Suprapubic skin (tissue), 3 donors: Measurements from ENCODE around the gene LRRTM4.

Experiments
- CTCF ChIP-seq, 2 donors: fragments of 200-600 bp in 1 of 2; fragments of 450-650 bp in 1 of 2; sonication (generic) in 1 of 2; IDR thresholded peaks; one replicate each; pipeline ENCODE4 v1.5.1; 2016 to 2019; ENCODE audit warnings: antibody characterized with exemption in 2 of 2, mild to moderate bottlenecking in 1 of 2, moderate library complexity in 1 of 2
- POLR2AphosphoS5 ChIP-seq, 3 donors: sonication (generic); formaldehyde crosslinking; IDR thresholded peaks; one replicate each; pipeline ENCODE4 v1.6.1; 2017; ENCODE audit warnings: antibody characterized with exemption in 3 of 3

DNA sequence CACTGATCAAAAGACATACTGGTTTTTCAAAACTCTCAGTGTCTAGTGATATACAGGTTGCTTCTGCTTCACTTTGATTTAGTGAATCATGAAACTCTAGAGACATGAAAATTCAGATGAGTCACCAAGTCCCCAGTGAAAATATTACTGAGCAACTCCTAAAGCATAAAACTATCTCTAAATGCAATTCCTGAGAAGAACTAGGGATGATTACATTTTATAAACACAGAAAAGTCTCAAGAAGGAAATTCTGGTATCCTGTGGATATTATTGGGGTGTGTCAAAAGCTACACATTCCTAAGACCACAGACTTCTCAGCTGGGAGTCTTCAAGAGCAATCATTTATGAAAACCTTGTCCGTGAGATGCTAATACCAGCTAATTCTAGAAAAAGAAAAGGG, 9.7 kb downstream of the LRRTM4 start:
- TF ChIP-seq CTCF (IDR thresholded peaks at IDR 0.05), result no peak
- no peak for TF ChIP-seq POLR2AphosphoS5 (IDR thresholded peaks at IDR 0.05)
